Liver (tissue), 9 donors: ENCODE results near the gene NKAIN2. TPM values are rescaled to one million over a fixed set of nuclear protein-coding genes. Genes with fewer than 3 reads are reported as not detected.

Experiments used
- DNase-seq: peaks from one replicate; pipeline ENCODE4 v3.0.0-alpha.2; 2017; ENCODE audit warnings: low spot score
- H3K27ac ChIP-seq, 2 donors: one replicate each; pipeline ENCODE4 v1.7.0; 2013; ENCODE audit warnings: inconsistent platforms in 2 of 2, low read length in 2 of 2, control low read depth in 1 of 2, low read depth in 1 of 2, mild to moderate bottlenecking in 1 of 2
- H3K27me3 ChIP-seq, 4 donors: one replicate each; pipeline versions ENCODE4 v1.6.1 to v1.7.0; 2013; ENCODE audit warnings: low read length in 3 of 4, inconsistent platforms in 1 of 4, mild to moderate bottlenecking in 1 of 4, moderate library complexity in 1 of 4; ENCODE audit not compliant: control insufficient read depth in 4 of 4, insufficient read depth in 4 of 4
- H3K36me3 ChIP-seq, 4 donors: one replicate each; pipeline versions ENCODE4 v1.6.1 to v1.7.0; 2013; ENCODE audit warnings: low read length in 3 of 4, mild to moderate bottlenecking in 3 of 4, low read depth in 1 of 4, moderate library complexity in 1 of 4; ENCODE audit not compliant: control insufficient read depth in 4 of 4, insufficient read depth in 3 of 4
- H3K4me1 ChIP-seq, 4 donors: one replicate each; pipeline versions ENCODE4 v1.6.1 to v1.7.0; 2013; ENCODE audit warnings: low read length in 3 of 4, mild to moderate bottlenecking in 3 of 4, moderate library complexity in 1 of 4; ENCODE audit not compliant: control insufficient read depth in 4 of 4, insufficient read depth in 4 of 4
- H3K4me3 ChIP-seq, 3 donors: one replicate each; pipeline versions ENCODE4 v1.6.1 to v1.7.0; 2013; ENCODE audit warnings: low read length in 3 of 3, control low read depth in 1 of 3, low read depth in 1 of 3, mild to moderate bottlenecking in 1 of 3
- H3K9ac ChIP-seq, 2 donors: one replicate each; pipeline ENCODE4 v1.7.0; 2013; ENCODE audit warnings: low read length in 2 of 2, mild to moderate bottlenecking in 2 of 2, moderate library complexity in 2 of 2, control low read depth in 1 of 2, low read depth in 1 of 2
- H3K9me3 ChIP-seq, 4 donors: one replicate each; pipeline versions ENCODE4 v1.6.1 to v1.7.0; 2013; ENCODE audit warnings: low read length in 3 of 4; ENCODE audit not compliant: control insufficient read depth in 4 of 4
- CTCF ChIP-seq: fragments of 150-350 bp; IDR thresholded peaks from 2 replicates; pipeline ENCODE4 v1.5.1; 2017; ENCODE audit warnings: improper control_type of control experiment, low read depth, low read length; ENCODE audit not compliant: missing input control
- EGR1 ChIP-seq, 2 donors: IDR thresholded peaks; 2 replicates each; pipeline ENCODE4 v1.6.1; 2016 to 2018; ENCODE audit warnings: antibody characterized with exemption in 2 of 2, low read depth in 2 of 2
- FOXA1 ChIP-seq: IDR thresholded peaks from 2 replicates; pipeline ENCODE4 v1.6.1; 2016; ENCODE audit warnings: antibody characterized with exemption
- FOXA2 ChIP-seq: IDR thresholded peaks from 2 replicates; pipeline ENCODE4 v1.6.1; 2016; ENCODE audit warnings: antibody characterized with exemption
- GABPA ChIP-seq, 2 donors: IDR thresholded peaks in 1 of 2; conservative IDR thresholded peaks in 1 of 2; 2 replicates each; pipeline ENCODE4 v1.6.1; 2016; ENCODE audit warnings: antibody characterized with exemption in 2 of 2, mild to moderate bottlenecking in 1 of 2, moderate library complexity in 1 of 2
- HNF4A ChIP-seq, 2 donors: conservative IDR thresholded peaks; 2 replicates each; pipeline ENCODE4 v1.6.1; 2016; ENCODE audit warnings: antibody characterized with exemption in 2 of 2, mild to moderate bottlenecking in 2 of 2
- HNF4G ChIP-seq: IDR thresholded peaks from 2 replicates; pipeline ENCODE4 v1.6.1; 2016; ENCODE audit warnings: antibody characterized with exemption
- JUND ChIP-seq, 2 donors: IDR thresholded peaks; 2 replicates each; pipeline ENCODE4 v1.6.1; 2016; ENCODE audit warnings: antibody characterized with exemption in 2 of 2
- NR2F2 ChIP-seq: IDR thresholded peaks from 2 replicates; pipeline ENCODE4 v1.6.1; 2016; ENCODE audit warnings: antibody characterized with exemption
- RAD21 ChIP-seq, 2 donors: IDR thresholded peaks; 2 replicates each; pipeline ENCODE4 v1.6.1; 2016; ENCODE audit warnings: antibody characterized with exemption in 2 of 2, mild to moderate bottlenecking in 2 of 2
- REST ChIP-seq: IDR thresholded peaks from 2 replicates; pipeline ENCODE4 v1.6.1; 2016; ENCODE audit warnings: antibody characterized with exemption, mild to moderate bottlenecking
- RXRA ChIP-seq, 2 donors: IDR thresholded peaks; 2 replicates each; pipeline ENCODE4 v1.6.1; 2017 to 2018; ENCODE audit warnings: antibody characterized with exemption in 2 of 2, mild to moderate bottlenecking in 1 of 2
- SP1 ChIP-seq: IDR thresholded peaks from 2 replicates; pipeline ENCODE4 v1.6.1; 2018; ENCODE audit warnings: antibody characterized with exemption, mild to moderate bottlenecking
- YY1 ChIP-seq: IDR thresholded peaks from 2 replicates; pipeline ENCODE4 v1.6.1; 2016; ENCODE audit warnings: antibody characterized with exemption, mild to moderate bottlenecking
- WGBS: extraction: QIAGEN DNeasy Blood & Tissue Kit; methylation state at CpG from one replicate; pipeline ENCODE4 v1.1.7; 2013; 5-methylcytosine and 5-hydroxymethylcytosine counted together
- polyA plus RNA-seq, 2 donors: library from polyadenylated mRNA; stranded (reverse) in 1 of 2; unstranded in 1 of 2; fragments of 200-250 nt in 1 of 2; fragments of >200 nt in 1 of 2; fragmentation: Nextera tagmentation in 1 of 2; extraction: Ambion mirVana in 1 of 2; gene quantifications; one replicate each; pipeline versions ENCODE4 v1.2.1 to v1.2.3, GENCODE V29; 2013 to 2015
- total RNA-seq, 2 donors: library from RNA; depleted of rRNA; stranded (reverse); fragments of >200 nt; gene quantifications; one replicate each; pipeline ENCODE4 v1.2.3, GENCODE V29; 2014
- TF ChIP-seq, protein P1 (sequence below): IDR thresholded peaks from 2 replicates; pipeline ENCODE4 v1.6.1; 2016; ENCODE audit warnings: antibody characterized with exemption
- TF ChIP-seq, protein P2 (sequence below): IDR thresholded peaks from 2 replicates; pipeline ENCODE4 v1.6.1; 2016; ENCODE audit warnings: antibody characterized with exemption
- donor health status: healthy.
- donor health status: healthy.
- donor health status: healthy.
- donor health status: healthy.
- donor health status: healthy.

NKAIN2 gene
- total and polyA plus RNA-seq, 4 donors = 0.05 to 0.14 TPM; not detected in 2

GRCh38 chr6:124078169-124078568, 274.5 kb downstream of the NKAIN2 start:
- no peak overlapping the region for H3K27ac ChIP-seq
- H3K9me3 ChIP-seq = no peaks in the 10 kb centered on the region
- no peaks in the 10 kb centered on the region for H3K36me3 ChIP-seq
- DNase-seq = no peak
- TF ChIP-seq, protein P1, sequence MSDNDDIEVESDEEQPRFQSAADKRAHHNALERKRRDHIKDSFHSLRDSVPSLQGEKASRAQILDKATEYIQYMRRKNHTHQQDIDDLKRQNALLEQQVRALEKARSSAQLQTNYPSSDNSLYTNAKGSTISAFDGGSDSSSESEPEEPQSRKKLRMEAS = no peak
- no peak overlapping the region for H3K9ac ChIP-seq
- no peak overlapping the region for H3K4me3 ChIP-seq
- H3K4me1 ChIP-seq = no peaks in the 10 kb centered on the region
- peaks cover 0 to 2% (median 0%) of the 10 kb centered on the region in 4 donors for H3K27me3 ChIP-seq

DNA sequence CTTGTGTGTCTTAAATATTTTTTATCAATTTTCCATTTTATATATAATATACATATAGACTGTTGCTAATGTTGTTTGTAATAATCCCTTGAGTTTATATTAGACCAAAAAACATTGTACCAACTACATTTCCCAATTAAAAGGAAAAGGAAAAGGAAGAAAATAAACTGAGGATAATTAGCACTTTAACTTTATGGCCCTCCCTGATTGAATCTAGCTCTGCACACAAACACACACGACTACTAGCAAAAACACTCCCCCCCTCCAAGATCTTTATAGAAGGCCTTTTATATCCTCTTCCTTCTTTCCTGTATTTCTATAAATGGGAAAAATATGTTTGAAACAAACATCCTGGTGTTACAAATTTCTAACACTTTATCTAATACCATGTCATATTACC, 276.8 kb downstream of the NKAIN2 start:
- no peak for DNase-seq
- no peak for TF ChIP-seq RAD21 (IDR thresholded peaks at IDR 0.05)
- no peak for TF ChIP-seq HNF4G
- TF ChIP-seq, protein P2, sequence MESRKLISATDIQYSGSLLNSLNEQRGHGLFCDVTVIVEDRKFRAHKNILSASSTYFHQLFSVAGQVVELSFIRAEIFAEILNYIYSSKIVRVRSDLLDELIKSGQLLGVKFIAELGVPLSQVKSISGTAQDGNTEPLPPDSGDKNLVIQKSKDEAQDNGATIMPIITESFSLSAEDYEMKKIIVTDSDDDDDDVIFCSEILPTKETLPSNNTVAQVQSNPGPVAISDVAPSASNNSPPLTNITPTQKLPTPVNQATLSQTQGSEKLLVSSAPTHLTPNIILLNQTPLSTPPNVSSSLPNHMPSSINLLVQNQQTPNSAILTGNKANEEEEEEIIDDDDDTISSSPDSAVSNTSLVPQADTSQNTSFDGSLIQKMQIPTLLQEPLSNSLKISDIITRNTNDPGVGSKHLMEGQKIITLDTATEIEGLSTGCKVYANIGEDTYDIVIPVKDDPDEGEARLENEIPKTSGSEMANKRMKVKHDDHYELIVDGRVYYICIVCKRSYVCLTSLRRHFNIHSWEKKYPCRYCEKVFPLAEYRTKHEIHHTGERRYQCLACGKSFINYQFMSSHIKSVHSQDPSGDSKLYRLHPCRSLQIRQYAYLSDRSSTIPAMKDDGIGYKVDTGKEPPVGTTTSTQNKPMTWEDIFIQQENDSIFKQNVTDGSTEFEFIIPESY = no peak
- no peak for TF ChIP-seq CTCF
- TF ChIP-seq YY1 = no peak
- TF ChIP-seq REST = no peak
- no peak for TF ChIP-seq GABPA (IDR thresholded peaks at IDR 0.05 in 1 of 2, conservative IDR thresholded peaks at IDR 0.05 in 1 of 2)
- TF ChIP-seq NR2F2 = no peak
- TF ChIP-seq EGR1 (IDR thresholded peaks at IDR 0.05; ENCODE audit: low read depth in 2 of 2) = no peak
- TF ChIP-seq FOXA2 = no peak
- no peak for TF ChIP-seq RXRA (IDR thresholded peaks at IDR 0.05)
- TF ChIP-seq FOXA1 = no peak
- TF ChIP-seq HNF4A (conservative IDR thresholded peaks at IDR 0.05) = no peak
- TF ChIP-seq JUND (IDR thresholded peaks at IDR 0.05) = no peak
- no peak for TF ChIP-seq SP1
- TF ChIP-seq, protein P1 = no peak
- Histone ChIP-seq H3K4me3 (no peak overlapping the region), H3K4me1 (no peaks in the 10 kb centered on the region), H3K36me3 (no peaks in the 10 kb centered on the region), H3K9me3 (no peaks in the 10 kb centered on the region), H3K27me3 (no peaks in the 10 kb centered on the region), H3K9ac (no peak overlapping the region), H3K27ac (no peak overlapping the region)
- 49% methylated on average over 1 of the region's 1 CpG for WGBS
